Measurements from ENCODE around the gene LHX3. TPM values are rescaled to one million over a fixed set of nuclear protein-coding genes. Genes with fewer than 3 reads are reported as not detected.
A peak's percentile ranks its signal among the peaks of the same experiment; 100 is the strongest.
"Not testable (repeated sequence)": the region's sequence is repeated elsewhere in the genome, so short reads cannot be mapped to it uniquely, and the experiment has no call there.

LHX3 gene
- total and polyA plus RNA-seq, 8 donors: not detected

DNA sequence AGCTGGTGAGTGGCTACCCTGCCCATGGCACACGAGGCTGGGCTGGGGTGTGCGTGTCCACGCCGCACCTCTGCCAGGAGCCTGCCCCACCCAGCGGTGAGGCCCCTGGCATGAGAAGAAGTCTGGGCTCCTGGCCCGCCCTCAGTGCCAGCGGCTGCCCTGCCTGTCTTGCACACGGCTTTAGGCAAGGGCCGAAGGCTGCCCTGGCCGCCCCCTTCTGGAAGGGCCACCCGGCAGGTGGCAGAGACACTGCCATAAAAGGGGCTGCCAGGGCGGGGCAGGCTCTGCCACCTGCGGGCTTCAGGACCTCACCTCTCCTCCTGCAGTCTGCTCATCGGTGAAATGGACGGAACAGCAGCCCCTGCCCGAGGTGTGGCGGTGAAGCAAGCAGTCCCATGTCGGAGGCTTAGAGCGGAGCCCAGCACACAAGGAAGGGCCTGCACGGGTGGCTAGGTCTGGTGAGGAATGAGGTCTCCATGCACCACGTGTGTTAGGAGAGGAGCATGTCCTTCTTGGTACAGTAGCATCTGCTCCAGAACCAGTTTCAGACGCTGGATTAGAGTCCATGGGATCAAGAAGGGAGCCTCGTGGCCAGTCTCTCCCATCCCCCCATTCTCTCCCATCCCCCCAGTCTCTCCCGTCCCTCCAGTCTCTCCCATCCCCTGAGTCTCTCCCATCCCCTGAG is 51.4 kb downstream of the LHX3 start:
- H3K4me3 ChIP-seq: no peak overlapping the region
- peak in 1 of 4 donors; percentile 77 for DNase-seq
- H3K27ac ChIP-seq: no peak overlapping the region
- no peak for ATAC-seq
- peaks cover 9 to 52% of the 10 kb centered on the region in 2 donors for H3K27me3 ChIP-seq
- no peaks in the 10 kb centered on the region for H3K9me3 ChIP-seq
- H3K36me3 ChIP-seq: no peaks in the 10 kb centered on the region
- H3K4me1 ChIP-seq: no peaks in the 10 kb centered on the region
- intact Hi-C loops (cut with DNase I): no loop called here
- TF ChIP-seq, protein P1, sequence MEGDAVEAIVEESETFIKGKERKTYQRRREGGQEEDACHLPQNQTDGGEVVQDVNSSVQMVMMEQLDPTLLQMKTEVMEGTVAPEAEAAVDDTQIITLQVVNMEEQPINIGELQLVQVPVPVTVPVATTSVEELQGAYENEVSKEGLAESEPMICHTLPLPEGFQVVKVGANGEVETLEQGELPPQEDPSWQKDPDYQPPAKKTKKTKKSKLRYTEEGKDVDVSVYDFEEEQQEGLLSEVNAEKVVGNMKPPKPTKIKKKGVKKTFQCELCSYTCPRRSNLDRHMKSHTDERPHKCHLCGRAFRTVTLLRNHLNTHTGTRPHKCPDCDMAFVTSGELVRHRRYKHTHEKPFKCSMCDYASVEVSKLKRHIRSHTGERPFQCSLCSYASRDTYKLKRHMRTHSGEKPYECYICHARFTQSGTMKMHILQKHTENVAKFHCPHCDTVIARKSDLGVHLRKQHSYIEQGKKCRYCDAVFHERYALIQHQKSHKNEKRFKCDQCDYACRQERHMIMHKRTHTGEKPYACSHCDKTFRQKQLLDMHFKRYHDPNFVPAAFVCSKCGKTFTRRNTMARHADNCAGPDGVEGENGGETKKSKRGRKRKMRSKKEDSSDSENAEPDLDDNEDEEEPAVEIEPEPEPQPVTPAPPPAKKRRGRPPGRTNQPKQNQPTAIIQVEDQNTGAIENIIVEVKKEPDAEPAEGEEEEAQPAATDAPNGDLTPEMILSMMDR (IDR thresholded peaks at IDR 0.05): no peak

DNA sequence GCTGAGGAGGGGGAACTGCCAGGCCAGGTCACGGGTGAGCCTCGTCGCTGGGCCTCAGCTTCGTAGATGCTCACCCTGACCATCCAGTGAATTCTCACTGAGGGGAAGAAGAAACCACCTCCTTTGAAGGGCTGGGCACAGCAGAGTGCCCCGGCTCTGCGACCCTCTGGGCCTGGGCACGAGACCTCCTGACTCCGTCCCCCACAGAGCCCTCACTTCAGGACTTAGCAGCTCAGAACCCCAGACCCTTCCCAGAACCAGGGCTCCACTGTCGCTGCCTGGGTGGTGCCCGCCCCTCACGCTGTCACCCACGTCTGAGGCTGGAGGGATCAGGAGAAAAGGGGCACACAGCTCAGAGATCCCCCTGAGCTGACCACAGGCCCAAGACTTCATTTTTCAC is 52.0 kb downstream of the LHX3 start:
- H3K27me3 ChIP-seq: peaks cover 9 to 52% of the 10 kb centered on the region in 2 donors
- DNase-seq (peak in 1 of 4 donors; percentile 65), ATAC-seq (no peak)
- H3K9me3 ChIP-seq: no peaks in the 10 kb centered on the region
- intact Hi-C loops (cut with DNase I): no loop called here
- TF ChIP-seq, protein P1 (IDR thresholded peaks at IDR 0.05): no peak
- no peaks in the 10 kb centered on the region for H3K4me1 ChIP-seq
- H3K36me3 ChIP-seq: no peaks in the 10 kb centered on the region
- no peak overlapping the region for H3K4me3 ChIP-seq
- H3K27ac ChIP-seq: no peak overlapping the region

DNA sequence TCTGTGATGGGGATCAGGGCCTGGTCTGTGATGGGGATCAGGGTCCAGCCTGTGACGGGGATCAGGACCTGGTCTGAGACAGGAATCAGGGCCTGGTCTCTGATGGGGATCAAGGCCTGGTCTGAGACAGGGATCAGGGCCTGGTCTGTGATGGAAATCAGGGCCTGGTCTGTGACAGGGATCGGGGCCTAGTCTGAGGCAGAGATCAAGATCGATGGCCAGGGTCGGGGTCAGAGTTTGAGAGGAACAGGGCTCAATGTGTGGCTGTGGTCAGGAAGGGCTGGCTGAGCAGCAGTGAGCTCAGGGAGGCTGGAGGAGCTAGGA is 52.4 kb downstream of the LHX3 start:
- TF ChIP-seq, protein P1 (IDR thresholded peaks at IDR 0.05): no peak
- Histone ChIP-seq H3K27me3 (peaks cover 11 to 52% of the 10 kb centered on the region in 2 donors), H3K4me3 (no peak overlapping the region), H3K27ac (no peak overlapping the region), H3K4me1 (no peaks in the 10 kb centered on the region), H3K36me3 (no peaks in the 10 kb centered on the region), H3K9me3 (no peaks in the 10 kb centered on the region)
- DNase-seq: no peak
- no peak for ATAC-seq
- intact Hi-C loops (cut with DNase I): no loop called here

DNA sequence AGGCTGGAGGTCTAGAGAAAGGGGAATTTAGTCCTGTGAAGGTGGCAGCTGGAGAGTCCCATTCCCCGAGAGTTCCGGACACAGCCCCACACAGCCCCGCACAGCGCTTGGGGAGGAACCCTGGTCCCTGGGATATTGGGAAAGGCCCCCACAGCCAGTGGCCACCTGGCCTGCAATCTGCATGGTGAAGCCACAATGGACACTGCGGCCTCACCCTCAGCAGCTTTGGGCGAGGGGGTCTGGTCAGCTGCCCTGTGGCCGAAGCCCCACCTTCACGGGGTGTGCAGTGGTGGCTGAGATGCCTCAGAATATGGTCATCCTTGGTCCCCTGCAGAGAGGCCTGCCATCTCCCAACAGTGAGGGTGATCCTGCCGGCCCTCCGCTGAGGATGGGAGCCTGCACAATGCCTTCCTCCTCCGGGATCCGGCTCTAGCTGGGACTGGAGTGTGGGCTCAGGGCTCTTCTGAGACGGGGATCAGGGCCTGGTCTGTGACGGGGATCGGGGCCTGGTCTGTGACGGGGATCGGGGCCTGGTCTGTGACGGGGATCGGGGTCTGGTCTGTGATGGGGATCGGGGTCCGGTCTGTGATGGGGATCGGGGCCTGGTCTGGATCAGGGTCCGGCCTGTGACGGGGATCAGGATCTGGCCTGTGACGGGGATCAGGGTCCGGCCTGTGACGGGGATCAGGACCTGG is 52.9 kb downstream of the LHX3 start:
- Histone ChIP-seq H3K4me3 (no peak overlapping the region), H3K27ac (no peak overlapping the region), H3K27me3 (peaks cover 11 to 52% of the 10 kb centered on the region in 2 donors), H3K9me3 (no peaks in the 10 kb centered on the region), H3K36me3 (no peaks in the 10 kb centered on the region), H3K4me1 (no peaks in the 10 kb centered on the region)
- DNase-seq (peak in 1 of 4 donors; percentile 63), ATAC-seq (no peak)
- intact Hi-C loops (cut with DNase I): no loop called here
- TF ChIP-seq, protein P1 (IDR thresholded peaks at IDR 0.05): no peak

DNA sequence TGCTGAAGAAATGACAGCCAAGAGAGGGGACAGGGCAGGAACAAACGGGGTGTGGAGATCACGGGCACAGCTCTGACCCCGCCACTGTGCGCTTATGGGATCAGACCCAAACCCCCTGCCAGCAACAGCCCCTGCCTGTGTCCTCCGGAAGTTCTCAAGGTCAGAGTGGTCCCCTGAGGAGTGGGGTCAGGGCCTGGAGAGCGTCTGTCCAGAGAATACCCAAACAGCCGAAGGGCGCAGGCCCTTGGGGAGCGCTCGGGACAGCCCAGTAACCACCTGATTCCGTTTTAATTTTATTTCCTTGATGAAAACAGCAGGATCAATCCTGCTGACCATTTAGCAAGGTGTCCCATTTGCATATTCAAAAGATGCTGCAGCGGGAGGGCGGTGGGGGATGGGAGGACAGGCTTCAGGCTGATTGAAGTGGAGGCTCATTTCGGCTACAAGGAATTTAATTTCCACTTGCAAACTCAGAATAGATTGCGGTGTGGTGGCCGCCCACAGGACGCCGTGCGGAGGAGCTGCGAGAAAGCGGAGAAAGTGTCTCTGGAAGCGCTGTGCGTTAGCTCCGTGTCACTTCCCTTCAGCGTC is 53.6 kb downstream of the LHX3 start:
- H3K4me1 ChIP-seq: no peaks in the 10 kb centered on the region
- TF ChIP-seq, protein P1 (IDR thresholded peaks at IDR 0.05): no peak
- H3K4me3 ChIP-seq: no peak overlapping the region
- DNase-seq: no peak
- intact Hi-C loops (cut with DNase I): no loop called here
- no peak overlapping the region for H3K27ac ChIP-seq
- peaks cover 4 to 52% of the 10 kb centered on the region in 2 donors for H3K27me3 ChIP-seq
- ATAC-seq: no peak
- H3K9me3 ChIP-seq: no peaks in the 10 kb centered on the region
- H3K36me3 ChIP-seq: no peaks in the 10 kb centered on the region

DNA sequence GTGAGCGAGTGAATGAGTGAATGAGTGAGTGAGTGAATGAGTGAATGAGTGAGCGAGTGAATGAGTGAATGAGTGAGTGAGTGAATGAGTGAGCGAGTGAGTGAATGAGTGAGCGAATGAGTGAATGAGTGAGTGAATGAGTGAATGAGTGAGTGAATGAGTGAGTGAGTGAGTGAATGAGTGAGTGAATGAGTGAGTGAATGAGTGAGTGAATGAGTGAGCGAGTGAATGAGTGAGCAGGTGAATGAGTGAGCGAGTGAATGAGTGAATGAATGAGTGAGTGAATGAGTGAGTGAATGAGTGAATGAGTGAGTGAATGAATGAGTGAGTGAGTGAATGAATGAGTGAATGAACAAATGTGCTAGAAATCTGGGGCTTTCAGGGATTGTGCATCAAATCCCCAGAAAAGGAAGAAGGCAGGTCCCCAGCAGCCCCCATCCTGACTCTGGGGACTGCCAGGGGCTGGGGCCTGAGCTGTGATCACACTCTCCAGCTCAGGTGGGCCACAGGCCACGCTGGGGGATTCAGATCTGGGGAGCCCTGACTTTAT is 54.2 kb downstream of the LHX3 start:
- H3K4me3 ChIP-seq; H3K9me3 ChIP-seq; H3K36me3 ChIP-seq; intact Hi-C loops (cut with DNase I); H3K4me1 ChIP-seq; H3K27ac ChIP-seq; ATAC-seq: not testable (repeated sequence)
- DNase-seq: peak in 1 of 4 donors; percentile 44
- H3K27me3 ChIP-seq: peaks cover 4 to 52% of the 10 kb centered on the region in 2 donors

All from left lung (tissue), 10 donors.